HepG2 (cell line): ENCODE measurements around the gene KIF9. TPM values are rescaled to one million over a fixed set of nuclear protein-coding genes. Genes with fewer than 3 reads are reported as not detected.

Experiments used
- ATF7 ChIP-seq, 2 experiments: fragments of 450-650 bp in 1 of 2; sonication (generic) in 1 of 2; formaldehyde crosslinking in 1 of 2; IDR thresholded peaks; 2 replicates each; pipeline versions ENCODE4 v1.4.0 to v1.6.1; 2016 to 2020; ENCODE audit warnings: antibody characterized with exemption in 1 of 2, mild to moderate bottlenecking in 1 of 2, missing genetic modification reagents in 1 of 2
- CBFB ChIP-seq: sonication (generic); formaldehyde crosslinking; IDR thresholded peaks from 2 replicates; pipeline ENCODE4 v1.4.0; 2020; ENCODE audit warnings: missing genetic modification reagents
- EEA1 ChIP-seq: sonication (generic); formaldehyde crosslinking; IDR thresholded peaks from 2 replicates; pipeline ENCODE4 v1.5.1; 2020; ENCODE audit warnings: mild to moderate bottlenecking, missing genetic modification reagents, borderline replicate concordance
- MBD4 ChIP-seq: IDR thresholded peaks from 2 replicates; pipeline ENCODE4 v1.6.1; 2012; ENCODE audit warnings: low read length, inconsistent platforms, borderline replicate concordance
- MYC ChIP-seq: sonication (generic); formaldehyde crosslinking; IDR thresholded peaks from 2 replicates; pipeline ENCODE4 v1.9.0; 2021; ENCODE audit warnings: missing genetic modification reagents, borderline replicate concordance
- NCOR1 ChIP-seq: fragments of 200-600 bp; sonication (generic); IDR thresholded peaks from 2 replicates; pipeline ENCODE4 v1.7.0; 2017; ENCODE audit warnings: antibody characterized with exemption, low read length, borderline replicate concordance
- REXO4 ChIP-seq: sonication (generic); formaldehyde crosslinking; IDR thresholded peaks from 2 replicates; pipeline ENCODE4 v1.8.0; 2022; ENCODE audit warnings: missing genetic modification reagents, mild to moderate bottlenecking, borderline replicate concordance
- SP140L ChIP-seq: sonication (generic); formaldehyde crosslinking; IDR thresholded peaks from 2 replicates; pipeline ENCODE4 v1.4.0; 2020; ENCODE audit warnings: missing genetic modification reagents, borderline replicate concordance
- SP4 ChIP-seq: sonication (generic); formaldehyde crosslinking; IDR thresholded peaks from 2 replicates; pipeline ENCODE4 v1.8.1; 2023; ENCODE audit warnings: mild to moderate bottlenecking, missing genetic modification reagents
- TBX3 ChIP-seq: fragments of 450-650 bp; IDR thresholded peaks from 2 replicates; pipeline ENCODE4 v1.6.1; 2017; ENCODE audit warnings: antibody characterized with exemption, mild to moderate bottlenecking, inconsistent platforms, borderline replicate concordance
- TRAFD1 ChIP-seq: sonication (generic); formaldehyde crosslinking; IDR thresholded peaks from 2 replicates; pipeline ENCODE4 v1.5.1; 2020; ENCODE audit warnings: missing genetic modification reagents, mild to moderate bottlenecking, borderline replicate concordance
- ZNF292 ChIP-seq: sonication (generic); formaldehyde crosslinking; IDR thresholded peaks from 2 replicates; pipeline ENCODE4 v1.8.1; 2022; ENCODE audit warnings: mild to moderate bottlenecking, low read depth, missing genetic modification reagents, borderline replicate concordance
- polyA plus RNA-seq, 8 experiments: library from polyadenylated mRNA; depleted of rRNA in 3 of 8; stranded (reverse) in 7 of 8; unstranded in 1 of 8; fragments of >200 nt; fragmentation: Illumina TruSeq in 4 of 8; extraction: Trizol in 4 of 8; gene quantifications; 2 replicates each; pipeline versions ENCODE4 v1.2.1 to v1.2.3, GENCODE V29; 2011 to 2016; ENCODE audit warnings: low read depth in 4 of 8, missing spikeins in 1 of 8, mixed read lengths in 1 of 8; ENCODE audit not compliant: insufficient read depth in 1 of 8
- total RNA-seq, 5 experiments: library from RNA; depleted of rRNA; stranded (reverse); fragments of >200 nt; fragmentation: Illumina TruSeq; extraction: Trizol; gene quantifications; 2 replicates each; pipeline ENCODE4 v1.2.3, GENCODE V29; 2016; ENCODE audit warnings: low read depth in 1 of 5
- TF ChIP-seq, protein P1 (sequence below): IDR thresholded peaks from 2 replicates; pipeline ENCODE4 v1.6.1; 2016; ENCODE audit warnings: low read depth, missing genetic modification reagents, missing compliant biosample characterization
- TF ChIP-seq, protein P2 (sequence below): sonication (generic); formaldehyde crosslinking; IDR thresholded peaks from 2 replicates; pipeline ENCODE4 v1.4.0; 2020; ENCODE audit warnings: mild to moderate bottlenecking, low read depth, missing genetic modification reagents

Gene KIF9
- total and polyA plus RNA-seq, 2 of the 13 experiments (the other 11 are each of a cell fraction or from before 2014, with no cell fraction given), result 5.1 to 16.9 TPM

DNA sequence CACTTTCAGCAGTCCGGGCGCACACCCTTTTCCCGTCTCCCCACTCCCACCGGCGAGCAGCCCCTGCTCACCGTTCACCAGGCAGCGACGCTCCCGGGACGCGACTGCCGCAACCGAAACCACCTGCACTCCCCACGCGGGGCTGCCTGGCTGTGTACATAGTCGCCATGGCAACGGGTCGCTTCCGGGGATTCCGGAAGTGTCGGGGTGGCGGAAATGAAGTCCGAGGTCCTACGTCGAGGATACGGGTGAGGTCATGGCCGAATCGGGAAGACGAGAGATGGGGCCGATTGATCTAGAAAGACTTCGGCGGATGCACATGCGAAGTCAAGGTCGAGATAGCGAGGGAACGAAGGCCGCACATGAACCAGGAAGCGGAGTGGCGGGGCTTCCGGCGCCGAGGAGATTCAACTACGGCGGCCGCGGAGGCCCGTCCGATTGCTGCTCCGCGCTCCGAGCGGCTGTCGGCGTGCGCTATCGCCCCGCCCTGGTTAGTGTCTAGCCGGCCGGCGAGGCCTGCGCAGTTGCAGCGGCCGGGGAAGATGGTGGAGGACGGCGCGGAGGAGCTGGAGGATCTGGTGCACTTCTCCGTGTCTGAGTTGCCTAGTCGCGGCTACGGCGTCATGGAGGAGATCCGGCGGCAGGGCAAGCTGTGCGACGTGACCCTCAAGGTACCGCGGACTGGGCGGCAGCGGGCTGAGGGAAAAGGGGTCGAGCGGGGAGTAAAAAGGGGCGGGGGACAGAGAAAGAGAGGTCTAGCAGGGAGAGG lies at the start of gene KIF9, which contains the start of gene KLHL18 (continued):
- TF ChIP-seq, protein P1, sequence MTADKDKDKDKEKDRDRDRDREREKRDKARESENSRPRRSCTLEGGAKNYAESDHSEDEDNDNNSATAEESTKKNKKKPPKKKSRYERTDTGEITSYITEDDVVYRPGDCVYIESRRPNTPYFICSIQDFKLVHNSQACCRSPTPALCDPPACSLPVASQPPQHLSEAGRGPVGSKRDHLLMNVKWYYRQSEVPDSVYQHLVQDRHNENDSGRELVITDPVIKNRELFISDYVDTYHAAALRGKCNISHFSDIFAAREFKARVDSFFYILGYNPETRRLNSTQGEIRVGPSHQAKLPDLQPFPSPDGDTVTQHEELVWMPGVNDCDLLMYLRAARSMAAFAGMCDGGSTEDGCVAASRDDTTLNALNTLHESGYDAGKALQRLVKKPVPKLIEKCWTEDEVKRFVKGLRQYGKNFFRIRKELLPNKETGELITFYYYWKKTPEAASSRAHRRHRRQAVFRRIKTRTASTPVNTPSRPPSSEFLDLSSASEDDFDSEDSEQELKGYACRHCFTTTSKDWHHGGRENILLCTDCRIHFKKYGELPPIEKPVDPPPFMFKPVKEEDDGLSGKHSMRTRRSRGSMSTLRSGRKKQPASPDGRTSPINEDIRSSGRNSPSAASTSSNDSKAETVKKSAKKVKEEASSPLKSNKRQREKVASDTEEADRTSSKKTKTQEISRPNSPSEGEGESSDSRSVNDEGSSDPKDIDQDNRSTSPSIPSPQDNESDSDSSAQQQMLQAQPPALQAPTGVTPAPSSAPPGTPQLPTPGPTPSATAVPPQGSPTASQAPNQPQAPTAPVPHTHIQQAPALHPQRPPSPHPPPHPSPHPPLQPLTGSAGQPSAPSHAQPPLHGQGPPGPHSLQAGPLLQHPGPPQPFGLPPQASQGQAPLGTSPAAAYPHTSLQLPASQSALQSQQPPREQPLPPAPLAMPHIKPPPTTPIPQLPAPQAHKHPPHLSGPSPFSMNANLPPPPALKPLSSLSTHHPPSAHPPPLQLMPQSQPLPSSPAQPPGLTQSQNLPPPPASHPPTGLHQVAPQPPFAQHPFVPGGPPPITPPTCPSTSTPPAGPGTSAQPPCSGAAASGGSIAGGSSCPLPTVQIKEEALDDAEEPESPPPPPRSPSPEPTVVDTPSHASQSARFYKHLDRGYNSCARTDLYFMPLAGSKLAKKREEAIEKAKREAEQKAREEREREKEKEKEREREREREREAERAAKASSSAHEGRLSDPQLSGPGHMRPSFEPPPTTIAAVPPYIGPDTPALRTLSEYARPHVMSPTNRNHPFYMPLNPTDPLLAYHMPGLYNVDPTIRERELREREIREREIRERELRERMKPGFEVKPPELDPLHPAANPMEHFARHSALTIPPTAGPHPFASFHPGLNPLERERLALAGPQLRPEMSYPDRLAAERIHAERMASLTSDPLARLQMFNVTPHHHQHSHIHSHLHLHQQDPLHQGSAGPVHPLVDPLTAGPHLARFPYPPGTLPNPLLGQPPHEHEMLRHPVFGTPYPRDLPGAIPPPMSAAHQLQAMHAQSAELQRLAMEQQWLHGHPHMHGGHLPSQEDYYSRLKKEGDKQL, result 0 out of 2 replicates have a peak, but pooled peaks have one; percentile 41
- peak; percentile 69; the same call in 1 of the 2 replicates for TF ChIP-seq CBFB (CRISPR knock-in tag)
- TF ChIP-seq, protein P2, sequence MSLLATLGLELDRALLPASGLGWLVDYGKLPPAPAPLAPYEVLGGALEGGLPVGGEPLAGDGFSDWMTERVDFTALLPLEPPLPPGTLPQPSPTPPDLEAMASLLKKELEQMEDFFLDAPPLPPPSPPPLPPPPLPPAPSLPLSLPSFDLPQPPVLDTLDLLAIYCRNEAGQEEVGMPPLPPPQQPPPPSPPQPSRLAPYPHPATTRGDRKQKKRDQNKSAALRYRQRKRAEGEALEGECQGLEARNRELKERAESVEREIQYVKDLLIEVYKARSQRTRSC (CRISPR knock-in tag), result 0 out of 2 replicates have a peak, but pooled peaks have one; percentile 20
- peak; percentile 58 for TF ChIP-seq ATF7 (IDR thresholded peaks at IDR 0.05)
- peak; percentile 91 for TF ChIP-seq ATF7 (CRISPR knock-in tag; IDR thresholded peaks at IDR 0.05)
- peak; percentile 71; the same call in 1 of the 2 replicates for TF ChIP-seq MYC (CRISPR knock-in tag)
- TF ChIP-seq SP140L, result no peak
- TF ChIP-seq EEA1 (CRISPR knock-in tag), result no peak
- TF ChIP-seq TRAFD1, result no peak
- no peak for TF ChIP-seq REXO4 (CRISPR knock-in tag)
- TF ChIP-seq NCOR1, result peak; percentile 79; the same call in 1 of the 2 replicates
- TF ChIP-seq MBD4, result no peak
- TF ChIP-seq SP4, result peak; percentile 70; the same call in 1 of the 2 replicates
- TF ChIP-seq ZNF292 (CRISPR knock-in tag), result no peak; the same call in 1 of the 2 replicates
- no peak for TF ChIP-seq TBX3
